CD14-positive monocyte (primary cell): Measurements from ENCODE around the gene KIF26B. TPM values are rescaled to one million over a fixed set of nuclear protein-coding genes. Genes with fewer than 3 reads are reported as not detected.

Source experiments
- DNase-seq, 3 donors: peaks; one replicate each; pipeline ENCODE4 v3.0.0-alpha.2; 2011 to 2022
- H2AFZ ChIP-seq: 2 replicates; pipeline ENCODE4 v1.6.0; 2012; ENCODE audit warnings: mild to moderate bottlenecking, low read depth, low read length, inconsistent platforms; ENCODE audit not compliant: insufficient read depth, poor library complexity, severe bottlenecking
- H3K27ac ChIP-seq, 2 donors: 1 replicate in 1 of 2; 2 replicates in 1 of 2; pipeline ENCODE4 v1.5.1; 2012 to 2013; ENCODE audit warnings: low read length in 2 of 2, control low read depth in 1 of 2, inconsistent platforms in 1 of 2, low read depth in 1 of 2, mild to moderate bottlenecking in 1 of 2
- H3K27me3 ChIP-seq, 2 donors: one replicate each; pipeline versions ENCODE4 v1.6.0 to v1.6.1; 2011 to 2013; ENCODE audit warnings: low read length in 2 of 2; ENCODE audit not compliant: control insufficient read depth in 2 of 2, insufficient read depth in 2 of 2
- H3K36me3 ChIP-seq, 2 donors: replicated peaks in 1 of 2; 1 replicate in 1 of 2; 2 replicates in 1 of 2; pipeline versions ENCODE4 v1.5.1 to v1.6.1; 2012 to 2013; ENCODE audit warnings: low read length in 2 of 2, control low read depth in 1 of 2, inconsistent platforms in 1 of 2, mild to moderate bottlenecking in 1 of 2; ENCODE audit not compliant: insufficient read depth in 2 of 2, control insufficient read depth in 1 of 2
- H3K4me1 ChIP-seq, 2 donors: 1 replicate in 1 of 2; 2 replicates in 1 of 2; pipeline versions ENCODE4 v1.5.1 to v1.6.1; 2012 to 2013; ENCODE audit warnings: low read length in 2 of 2, control low read depth in 1 of 2, inconsistent platforms in 1 of 2, mild to moderate bottlenecking in 1 of 2, moderate library complexity in 1 of 2; ENCODE audit not compliant: insufficient read depth in 2 of 2, control insufficient read depth in 1 of 2
- H3K4me2 ChIP-seq: replicated peaks from 2 replicates; pipeline ENCODE3; 2012; ENCODE audit warnings: low read length, moderate library complexity, mild to moderate bottlenecking; ENCODE audit not compliant: poor library complexity, severe bottlenecking; ENCODE audit errors: extremely low read depth
- H3K4me3 ChIP-seq, 3 experiments: fragments of 200-600 bp in 1 of 3; sonication (generic) in 1 of 3; replicated peaks in 1 of 3; 1 replicate in 2 of 3; 2 replicates in 1 of 3; pipeline ENCODE4 v1.5.1; 2011 to 2013; ENCODE audit warnings: low read length in 3 of 3, mild to moderate bottlenecking in 3 of 3, control low read depth in 2 of 3, low read depth in 2 of 3, inconsistent platforms in 1 of 3, moderate library complexity in 1 of 3
- H3K79me2 ChIP-seq: 2 replicates; pipeline ENCODE4 v1.6.0; 2012; ENCODE audit warnings: mild to moderate bottlenecking, control low read depth, inconsistent platforms, low read length, moderate library complexity; ENCODE audit not compliant: insufficient read depth
- H3K9ac ChIP-seq: 2 replicates; pipeline ENCODE4 v1.6.0; 2017; ENCODE audit warnings: low read length, mild to moderate bottlenecking; ENCODE audit not compliant: insufficient read depth, poor library complexity, severe bottlenecking
- H3K9me3 ChIP-seq, 2 donors: replicated peaks in 1 of 2; 1 replicate in 1 of 2; 2 replicates in 1 of 2; pipeline versions ENCODE4 v1.5.1 to v1.6.1; 2012 to 2013; ENCODE audit warnings: low read length in 2 of 2, control low read depth in 1 of 2; ENCODE audit not compliant: control insufficient read depth in 1 of 2, insufficient read depth in 1 of 2
- H4K20me1 ChIP-seq: 2 replicates; pipeline ENCODE4 v1.6.0; 2012; ENCODE audit warnings: mild to moderate bottlenecking, low read length, control low read depth, moderate library complexity; ENCODE audit not compliant: insufficient read depth
- H3K27ac Mint-ChIP-seq, 7 donors: one replicate each; pipeline ENCODE4 v1.8.0; 2020; ENCODE audit warnings: mild to moderate bottlenecking in 7 of 7, mixed read lengths in 7 of 7, moderate library complexity in 6 of 7, inconsistent platforms in 2 of 7
- H3K27me3 Mint-ChIP-seq, 3 donors: one replicate each; pipeline ENCODE4 v1.8.0; 2021 to 2022; ENCODE audit warnings: low read depth in 3 of 3, mild to moderate bottlenecking in 3 of 3, mixed read lengths in 3 of 3, moderate library complexity in 3 of 3, inconsistent platforms in 1 of 3
- H3K36me3 Mint-ChIP-seq, 2 donors: one replicate each; pipeline ENCODE4 v1.8.0; 2020; ENCODE audit warnings: mixed read lengths in 2 of 2, inconsistent platforms in 1 of 2, mild to moderate bottlenecking in 1 of 2
- H3K4me1 Mint-ChIP-seq: one replicate; pipeline ENCODE4 v1.8.0; 2020; ENCODE audit warnings: mild to moderate bottlenecking, mixed read lengths
- H3K4me3 Mint-ChIP-seq, 2 donors: one replicate each; pipeline ENCODE4 v1.8.0; 2020; ENCODE audit warnings: mild to moderate bottlenecking in 2 of 2, mixed read lengths in 2 of 2, moderate library complexity in 1 of 2
- H3K9me3 Mint-ChIP-seq, 7 donors: one replicate each; pipeline ENCODE4 v1.8.0; 2020 to 2022; ENCODE audit warnings: mixed read lengths in 7 of 7, mild to moderate bottlenecking in 6 of 7, moderate library complexity in 6 of 7, inconsistent platforms in 2 of 7
- CTCF ChIP-seq: fragments of 200-600 bp; IDR thresholded peaks from one replicate; pipeline ENCODE4 v1.8.0; 2022; ENCODE audit warnings: antibody characterized with exemption, mild to moderate bottlenecking
- WGBS: methylation state at CpG from one replicate; pipeline ENCODE4 v1.1.5; 2013; ENCODE audit warnings: missing lambda C conversion rate; ENCODE audit not compliant: insufficient coverage; 5-methylcytosine and 5-hydroxymethylcytosine counted together
- intact Hi-C, 2 donors: fragments of 100-400 bp; cut with micrococcal nuclease; formaldehyde crosslinking; loops; one replicate each; pipeline versions ENCODE4 v1.15.0 to v1.15.1; 2023
- polyA plus RNA-seq, 3 donors: library from polyadenylated mRNA; depleted of rRNA in 1 of 3; unstranded in 2 of 3; stranded (reverse) in 1 of 3; fragments of 300-500 nt in 2 of 3; fragments of >200 nt in 1 of 3; fragmentation: Illumina TruSeq in 2 of 3; gene quantifications; 1 replicate in 2 of 3; 2 replicates in 1 of 3; pipeline ENCODE4 v1.2.3, GENCODE V29; 2012 to 2021

Gene KIF26B
- polyA plus RNA-seq, 3 donors, result 0.01 to 0.05 TPM; not detected in 1

- Histone ChIP-seq H3K4me1 (no peaks in the 10 kb centered on the region), H3K4me3 (no peak overlapping the region), H3K36me3 (no peaks in the 10 kb centered on the region), H3K4me2 (no peak overlapping the region), H4K20me1 (no peaks in the 10 kb centered on the region), H3K79me2 (no peaks in the 10 kb centered on the region), H2AFZ (no peak overlapping the region), H3K9me3 (no peaks in the 10 kb centered on the region), H3K27ac (no peak overlapping the region), H3K9ac (no peak overlapping the region), H3K27me3 (peaks cover 0 to 2% of the 10 kb centered on the region in 2 donors)
- intact Hi-C loops, result no loop called here
- Mint-ChIP-seq H3K4me3 (no peak overlapping the region), H3K27me3 (peaks cover 13 to 43% (median 29%) of the 10 kb centered on the region in 3 donors), H3K36me3 (no peaks in the 10 kb centered on the region), H3K9me3 (peaks cover 0 to 9% (median 2%) of the 10 kb centered on the region in 7 donors), H3K4me1 (no peaks in the 10 kb centered on the region), H3K27ac (no peak overlapping the region)
- WGBS, result 91% methylated on average over 8 of the region's 9 CpGs
- no peak for DNase-seq
- TF ChIP-seq CTCF, result no peak
These were observed 193.8 kb downstream of the KIF26B start for GRCh38 chr1:245348626-245349025.

- 88% methylated on average over 6 of the region's 7 CpGs for WGBS
- no peak overlapping the region for H3K4me3 ChIP-seq
- H3K36me3 Mint-ChIP-seq, result no peaks in the 10 kb centered on the region
- intact Hi-C loops, result no loop called here
- peak overlapping the region in 1 of 7 donors; percentile 36 for H3K27ac Mint-ChIP-seq
- H3K36me3 ChIP-seq, result no peaks in the 10 kb centered on the region
- no peak for DNase-seq
- H3K4me3 Mint-ChIP-seq, result no peak overlapping the region
- no peak overlapping the region for H3K9ac ChIP-seq
- no peak for TF ChIP-seq CTCF
- H3K27me3 ChIP-seq, result no peaks in the 10 kb centered on the region
- no peaks in the 10 kb centered on the region for H3K4me1 ChIP-seq
- H3K4me2 ChIP-seq, result no peak overlapping the region
- H3K79me2 ChIP-seq, result no peaks in the 10 kb centered on the region
- no peak overlapping the region for H3K27ac ChIP-seq
- H3K4me1 Mint-ChIP-seq, result no peaks in the 10 kb centered on the region
- H4K20me1 ChIP-seq, result no peaks in the 10 kb centered on the region
- H3K9me3 ChIP-seq, result no peaks in the 10 kb centered on the region
- H2AFZ ChIP-seq, result no peak overlapping the region
- peaks cover 6 to 32% (median 21%) of the 10 kb centered on the region in 3 donors for H3K27me3 Mint-ChIP-seq
- H3K9me3 Mint-ChIP-seq, result peaks cover 0 to 5% (median 2%) of the 10 kb centered on the region in 7 donors
These were observed 198.6 kb downstream of the KIF26B start for GRCh38 chr1:245353411-245353810.
